OCI-LY7 (cell line): ENCODE results near the gene SEC11A. TPM values are rescaled to one million over a fixed set of nuclear protein-coding genes. Genes with fewer than 3 reads are reported as not detected.

Source experiments
- BruUV-seq: library from RNA; stranded (reverse); fragments of 400-500 nt; replicated peaks from 2 replicates; lab custom pipeline; 2021; lab: Mats Ljungman, UMichigan
- CTCF ChIA-PET: fragments of 300-600 bp; sonication (Branson Sonifier 250); formaldehyde crosslinking; loops from one replicate; lab custom pipeline; 2022; ENCODE audit warnings: antibody characterized with exemption; ENCODE audit not compliant: unreplicated experiment; lab: Charles Lee
- POLR2A ChIA-PET: fragments of 300-600 bp; sonication (Branson Sonifier 250); formaldehyde crosslinking; loops from one replicate; lab custom pipeline; 2022; ENCODE audit warnings: antibody characterized with exemption; lab: Charles Lee
- DNase-seq: peaks from one replicate; pipeline ENCODE4 v3.0.0-alpha.2; 2015; ENCODE audit warnings: low spot score
- H2AFZ ChIP-seq: fragments of 200-600 bp; sonication (generic), shearing (Covaris generic); 2 replicates; pipeline ENCODE4 v1.6.1; 2014; ENCODE audit warnings: mild to moderate bottlenecking, antibody characterized with exemption, low read length, moderate library complexity
- H3K27ac ChIP-seq: fragments of 200-600 bp; sonication (generic); 2 replicates; pipeline ENCODE4 v1.5.1; 2014; ENCODE audit warnings: mixed run types, low read depth, mild to moderate bottlenecking, moderate library complexity, low read length, inconsistent platforms; ENCODE audit not compliant: poor library complexity, severe bottlenecking
- H3K36me3 ChIP-seq: fragments of 200-600 bp; sonication (generic); 2 replicates; pipeline ENCODE4 v1.6.1; 2014; ENCODE audit warnings: mild to moderate bottlenecking, antibody characterized with exemption, low read length, moderate library complexity, mixed read lengths; ENCODE audit not compliant: insufficient read depth
- H3K4me1 ChIP-seq: fragments of 200-600 bp; sonication (generic); 2 replicates; pipeline ENCODE4 v1.5.1; 2014; ENCODE audit warnings: mild to moderate bottlenecking, low read length; ENCODE audit not compliant: insufficient read depth, poor library complexity, severe bottlenecking
- H3K4me2 ChIP-seq: fragments of 200-600 bp; sonication (generic); 2 replicates; pipeline ENCODE4 v1.6.1; 2014; ENCODE audit warnings: mild to moderate bottlenecking, low read length
- H3K4me3 ChIP-seq: fragments of 200-600 bp; sonication (generic); 2 replicates; pipeline ENCODE4 v1.5.1; 2014; ENCODE audit warnings: mild to moderate bottlenecking, low read depth, low read length; ENCODE audit not compliant: poor library complexity, severe bottlenecking
- H3K79me2 ChIP-seq: fragments of 200-600 bp; sonication (generic); 2 replicates; pipeline ENCODE4 v1.6.1; 2016; ENCODE audit warnings: low read depth, mild to moderate bottlenecking, low read length, moderate library complexity, mixed read lengths; ENCODE audit not compliant: insufficient read depth
- H3K9me2 ChIP-seq: fragments of 200-600 bp; sonication (generic); 2 replicates; pipeline ENCODE4 v1.6.1; 2016; ENCODE audit warnings: mild to moderate bottlenecking, low read length, mixed read lengths; ENCODE audit not compliant: insufficient read depth
- H3K9me3 ChIP-seq: fragments of 200-600 bp; sonication (generic); 2 replicates; pipeline ENCODE4 v1.6.1; 2014; ENCODE audit warnings: mild to moderate bottlenecking, mixed run types, low read length, mixed read lengths
- H4K20me1 ChIP-seq: fragments of 200-600 bp; sonication (generic); 2 replicates; pipeline ENCODE4 v1.6.1; 2014; ENCODE audit warnings: mild to moderate bottlenecking, antibody characterized with exemption, low read length, moderate library complexity, mixed read lengths; ENCODE audit not compliant: insufficient read depth
- EZH2phosphoT487 ChIP-seq: fragments of 200-600 bp; sonication (generic); IDR thresholded peaks from 2 replicates; pipeline ENCODE4 v1.6.1; 2018; ENCODE audit warnings: low read depth, borderline replicate concordance, mild to moderate bottlenecking, mixed run types, antibody characterized with exemption, low read length, moderate library complexity, mixed read lengths
- intact Hi-C: fragments of 100-400 bp; cut with micrococcal nuclease; formaldehyde crosslinking; loops from one replicate; pipeline ENCODE4 v1.10.0; 2022; ENCODE audit not compliant: unreplicated experiment
- total RNA-seq, 2 experiments: library from RNA; depleted of rRNA in 1 of 2; stranded (reverse); fragments of >200 nt in 1 of 2; shearing (Covaris generic) in 1 of 2; gene quantifications; 2 replicates each; pipeline ENCODE4 v1.2.3, GENCODE V29; 2014 to 2022
- TF ChIP-seq, protein P1 (sequence below): fragments of 200-600 bp; sonication (generic); conservative IDR thresholded peaks from 2 replicates; pipeline ENCODE4 v1.5.1; 2014; ENCODE audit warnings: mild to moderate bottlenecking, antibody characterized with exemption, low read length, moderate library complexity, mixed read lengths

Gene SEC11A
- total RNA-seq, 2 experiments from 2014 or later, result 41.4 to 93.6 TPM

DNA sequence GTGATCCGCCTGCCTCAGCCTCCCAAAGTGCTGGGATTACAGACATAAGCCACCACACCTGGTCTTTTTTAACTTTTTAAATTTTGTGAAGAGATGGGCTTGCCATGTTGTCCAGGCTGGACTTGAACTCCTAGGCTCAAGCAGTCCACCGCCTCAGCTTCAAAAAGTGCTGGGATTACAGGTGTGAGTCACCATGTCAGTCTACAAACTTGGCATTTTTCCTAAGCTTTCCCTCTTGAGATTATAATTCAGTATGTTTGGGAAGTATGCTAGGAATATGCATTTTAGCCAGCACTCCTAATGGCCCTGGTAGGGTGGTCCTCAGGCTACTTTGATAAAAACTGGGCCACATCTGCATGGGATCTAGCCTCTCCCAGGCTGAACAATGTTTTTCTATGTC is 66.2 kb downstream of the SEC11A start:
- no peak for DNase-seq
- intact Hi-C loops, result no loop called here
- TF ChIP-seq, protein P1, sequence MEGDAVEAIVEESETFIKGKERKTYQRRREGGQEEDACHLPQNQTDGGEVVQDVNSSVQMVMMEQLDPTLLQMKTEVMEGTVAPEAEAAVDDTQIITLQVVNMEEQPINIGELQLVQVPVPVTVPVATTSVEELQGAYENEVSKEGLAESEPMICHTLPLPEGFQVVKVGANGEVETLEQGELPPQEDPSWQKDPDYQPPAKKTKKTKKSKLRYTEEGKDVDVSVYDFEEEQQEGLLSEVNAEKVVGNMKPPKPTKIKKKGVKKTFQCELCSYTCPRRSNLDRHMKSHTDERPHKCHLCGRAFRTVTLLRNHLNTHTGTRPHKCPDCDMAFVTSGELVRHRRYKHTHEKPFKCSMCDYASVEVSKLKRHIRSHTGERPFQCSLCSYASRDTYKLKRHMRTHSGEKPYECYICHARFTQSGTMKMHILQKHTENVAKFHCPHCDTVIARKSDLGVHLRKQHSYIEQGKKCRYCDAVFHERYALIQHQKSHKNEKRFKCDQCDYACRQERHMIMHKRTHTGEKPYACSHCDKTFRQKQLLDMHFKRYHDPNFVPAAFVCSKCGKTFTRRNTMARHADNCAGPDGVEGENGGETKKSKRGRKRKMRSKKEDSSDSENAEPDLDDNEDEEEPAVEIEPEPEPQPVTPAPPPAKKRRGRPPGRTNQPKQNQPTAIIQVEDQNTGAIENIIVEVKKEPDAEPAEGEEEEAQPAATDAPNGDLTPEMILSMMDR, result no peak
- TF ChIP-seq EZH2phosphoT487, result no peak
- Histone ChIP-seq H3K79me2 (peaks cover 16% of the 10 kb centered on the region; the same call in 1 of the 2 replicates), H3K9me3 (no peaks in the 10 kb centered on the region), H3K4me2 (no peak overlapping the region), H3K36me3 (peaks cover 77% of the 10 kb centered on the region), H3K4me3 (no peak overlapping the region), H4K20me1 (no peaks in the 10 kb centered on the region), H3K9me2 (no peaks in the 10 kb centered on the region), H2AFZ (no peak overlapping the region), H3K4me1 (peaks cover 13% of the 10 kb centered on the region), H3K27ac (no peak overlapping the region)
- BruUV-seq, result no TSS peak
- POLR2A ChIA-PET, result interaction anchor here (0.7 to 1.0 kb wide), 3 partner anchors 48 to 254 kb away, joined by 3 to 5 read pairs (median 3); no protein-coding TSS in a partner anchor
- CTCF ChIA-PET, result no interaction called here

DNA sequence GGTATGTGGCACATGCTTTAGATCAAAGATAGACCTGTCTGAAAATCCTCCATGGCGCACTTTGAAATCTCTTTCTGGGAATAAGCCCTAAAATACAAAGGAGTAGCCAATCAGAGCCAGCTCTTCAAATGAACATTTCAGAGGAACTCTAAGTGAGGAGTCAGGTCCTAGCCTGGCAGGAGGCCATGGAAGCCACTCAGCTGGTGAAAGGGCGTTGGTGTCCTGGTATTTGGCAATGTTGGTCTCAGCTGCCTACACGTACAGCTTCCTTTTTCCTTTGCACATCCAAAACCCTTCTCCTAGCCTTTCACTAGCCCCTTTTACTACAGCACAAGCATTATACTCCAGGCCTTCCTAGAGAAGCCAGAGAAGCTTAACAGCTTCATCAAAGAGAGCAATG is 67.4 kb downstream of the SEC11A start:
- Histone ChIP-seq H3K9me3 (no peaks in the 10 kb centered on the region), H3K79me2 (peaks cover 14% of the 10 kb centered on the region; the same call in 1 of the 2 replicates), H3K4me1 (peaks cover 13% of the 10 kb centered on the region), H3K4me2 (no peak overlapping the region), H4K20me1 (no peaks in the 10 kb centered on the region), H3K36me3 (peaks cover 85% of the 10 kb centered on the region), H3K4me3 (no peak overlapping the region), H3K27ac (no peak overlapping the region), H2AFZ (no peak overlapping the region), H3K9me2 (no peaks in the 10 kb centered on the region)
- ChIA-PET POLR2A (no interaction called here), CTCF (no interaction called here)
- intact Hi-C loops, result no loop called here
- BruUV-seq, result no TSS peak
- no peak for DNase-seq
- no peak for TF ChIP-seq EZH2phosphoT487

DNA sequence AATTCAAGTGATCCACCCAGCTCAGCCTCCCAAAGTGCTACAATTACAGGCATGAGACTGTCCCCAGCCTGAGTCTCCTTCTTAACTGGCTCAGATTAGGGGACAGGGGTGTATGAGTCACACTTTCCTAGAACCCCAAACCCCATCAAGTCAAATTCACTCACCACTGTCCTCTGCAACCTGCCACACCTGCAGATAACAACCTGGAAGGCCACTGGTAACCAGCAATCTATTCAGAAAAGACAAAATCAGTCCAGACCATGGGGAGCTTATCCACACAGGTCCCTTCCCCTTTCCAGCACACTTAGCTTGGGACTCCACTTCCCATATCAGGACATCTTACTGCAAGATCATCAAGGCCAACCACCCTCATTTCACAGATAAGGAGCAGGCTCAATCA is 68.2 kb downstream of the SEC11A start:
- Histone ChIP-seq H2AFZ (no peak overlapping the region), H3K4me1 (peaks cover 12% of the 10 kb centered on the region), H3K36me3 (peaks cover 91% of the 10 kb centered on the region), H3K9me3 (no peaks in the 10 kb centered on the region), H3K9me2 (no peaks in the 10 kb centered on the region), H4K20me1 (no peaks in the 10 kb centered on the region), H3K4me2 (no peak overlapping the region), H3K27ac (no peak overlapping the region), H3K79me2 (peaks cover 6% of the 10 kb centered on the region; the same call in 1 of the 2 replicates), H3K4me3 (no peak overlapping the region)
- DNase-seq, result no peak
- ChIA-PET POLR2A (interaction anchor here (0.7 kb wide), 1 partner anchor 413 kb away, joined by 3 read pairs; no protein-coding TSS in a partner anchor), CTCF (no interaction called here)
- TF ChIP-seq EZH2phosphoT487, result no peak
- TF ChIP-seq, protein P1, result no peak
- intact Hi-C loops, result no loop called here
- BruUV-seq, result no TSS peak
